ENCODE results near the gene DACT1.

GRCh38 chr14:58598028-58598803, 39.5 kb upstream of the DACT1 start:
- no peak for TF ChIP-seq ELF4 (IDR thresholded peaks at IDR 0.05)
- no peak for TF ChIP-seq HDGF (IDR thresholded peaks at IDR 0.05; ENCODE audit: borderline replicate concordance)
- TF ChIP-seq L3MBTL2 (conservative IDR thresholded peaks at IDR 0.05): no peak
- no peak for TF ChIP-seq NFRKB (IDR thresholded peaks at IDR 0.05)
- no peak for TF ChIP-seq PKNOX1 (IDR thresholded peaks at IDR 0.05)
- TF ChIP-seq FOXM1 (IDR thresholded peaks at IDR 0.05; ENCODE audit: borderline replicate concordance): no peak
- TF ChIP-seq FOXK2 (IDR thresholded peaks at IDR 0.05): no peak
- no peak for TF ChIP-seq TARDBP (IDR thresholded peaks at IDR 0.05)
- no peak for TF ChIP-seq FOXA1 (IDR thresholded peaks at IDR 0.05)
